ENCODE data around the gene LMO2. TPM values are rescaled to one million over a fixed set of nuclear protein-coding genes. Genes with fewer than 3 reads are reported as not detected.

LMO2 gene
- total RNA-seq, 4 donors from 2014 or later, result 2.1 to 11.1 (median 7.0) TPM

GRCh38 chr11:33894398-33894746 lies 2.5 kb upstream of the LMO2 start:
- no peak overlapping the region for H3K4me3 ChIP-seq
- 85% methylated on average over 4 of the region's 4 CpGs for WGBS
- H3K27me3 ChIP-seq, result no peaks in the 10 kb centered on the region
- peaks cover 48% of the 10 kb centered on the region for H3K4me1 ChIP-seq
- no peaks in the 10 kb centered on the region for H3K36me3 ChIP-seq
- H3K27ac ChIP-seq, result no peak overlapping the region
- no peak for TF ChIP-seq EP300 (IDR thresholded peaks at IDR 0.05)
- TF ChIP-seq CTCF (IDR thresholded peaks at IDR 0.05), result no peak
- TF ChIP-seq POLR2A (IDR thresholded peaks at IDR 0.05), result no peak
- TF ChIP-seq POLR2AphosphoS5 (IDR thresholded peaks at IDR 0.05), result no peak
- no peak for DNase-seq (ENCODE audit: low spot score in 2 of 2)
- H3K9me3 ChIP-seq, result no peaks in the 10 kb centered on the region

- no peaks in the 10 kb centered on the region for H3K36me3 ChIP-seq
- peak overlapping the region; percentile 26 for H3K4me3 ChIP-seq
- no peak for TF ChIP-seq POLR2AphosphoS5 (IDR thresholded peaks at IDR 0.05)
- TF ChIP-seq CTCF (IDR thresholded peaks at IDR 0.05), result no peak
- no peak for TF ChIP-seq EP300 (IDR thresholded peaks at IDR 0.05)
- TF ChIP-seq POLR2A (IDR thresholded peaks at IDR 0.05), result no peak
- DNase-seq (ENCODE audit: low spot score in 2 of 2), result no peak
- H3K9me3 ChIP-seq, result no peaks in the 10 kb centered on the region
- 77% methylated on average over 14 of the region's 14 CpGs for WGBS
- H3K27me3 ChIP-seq, result no peaks in the 10 kb centered on the region
- H3K4me1 ChIP-seq, result peaks cover 42% of the 10 kb centered on the region
- no peak overlapping the region for H3K27ac ChIP-seq
Measured at GRCh38 chr11:33893711-33894397, 2.0 kb upstream of the LMO2 start.

- Histone ChIP-seq H3K4me1 (peaks cover 34% of the 10 kb centered on the region), H3K27ac (no peak overlapping the region)
- 84% methylated on average over 11 of the region's 11 CpGs for WGBS
Measured at GRCh38 chr11:33892906-33893594, 1.2 kb upstream of the LMO2 start.

GRCh38 chr11:33889821-33890378 lies 2.0 kb downstream of the LMO2 start:
- Histone ChIP-seq H3K9me3 (no peaks in the 10 kb centered on the region), H3K36me3 (no peaks in the 10 kb centered on the region), H3K4me3 (no peak overlapping the region), H3K27ac (no peak overlapping the region), H3K4me1 (peaks cover 3% of the 10 kb centered on the region), H3K27me3 (no peaks in the 10 kb centered on the region)
- no peak for DNase-seq (ENCODE audit: low spot score in 2 of 2)
- WGBS, result 94% methylated on average over 3 of the region's 3 CpGs
- no peak for TF ChIP-seq POLR2A (IDR thresholded peaks at IDR 0.05)
- TF ChIP-seq POLR2AphosphoS5 (IDR thresholded peaks at IDR 0.05), result no peak
- TF ChIP-seq CTCF (IDR thresholded peaks at IDR 0.05), result no peak
- TF ChIP-seq EP300 (IDR thresholded peaks at IDR 0.05), result no peak

More at GRCh38 chr11:33892906-33893594, 1.2 kb upstream of the LMO2 start:
- Histone ChIP-seq H3K27me3 (no peaks in the 10 kb centered on the region), H3K36me3 (no peaks in the 10 kb centered on the region), H3K9me3 (no peaks in the 10 kb centered on the region), H3K4me3 (no peak overlapping the region)
- no peak for DNase-seq (ENCODE audit: low spot score in 2 of 2)
- no peak for TF ChIP-seq EP300 (IDR thresholded peaks at IDR 0.05)
- no peak for TF ChIP-seq POLR2A (IDR thresholded peaks at IDR 0.05)
- no peak for TF ChIP-seq POLR2AphosphoS5 (IDR thresholded peaks at IDR 0.05)
- no peak for TF ChIP-seq CTCF (IDR thresholded peaks at IDR 0.05)

GRCh38 chr11:33889296-33889695 lies 2.6 kb downstream of the LMO2 start:
- Histone ChIP-seq H3K27me3 (no peaks in the 10 kb centered on the region), H3K4me3 (no peak overlapping the region), H3K4me1 (no peaks in the 10 kb centered on the region), H3K27ac (no peak overlapping the region), H3K9me3 (no peaks in the 10 kb centered on the region), H3K36me3 (no peaks in the 10 kb centered on the region)
- no peak for TF ChIP-seq POLR2AphosphoS5 (IDR thresholded peaks at IDR 0.05)
- no peak for TF ChIP-seq POLR2A (IDR thresholded peaks at IDR 0.05)
- no peak for TF ChIP-seq EP300 (IDR thresholded peaks at IDR 0.05)
- TF ChIP-seq CTCF (IDR thresholded peaks at IDR 0.05), result no peak
- WGBS, result 94% methylated on average over 6 of the region's 6 CpGs
- DNase-seq (ENCODE audit: low spot score in 2 of 2), result no peak
